Right atrium auricular region (tissue), 2 donors: Measurements from ENCODE around the gene PDE4D. TPM values are rescaled to one million over a fixed set of nuclear protein-coding genes. Genes with fewer than 3 reads are reported as not detected.

Source experiments
- DNase-seq: peaks from one replicate; pipeline ENCODE4 v3.0.0-alpha.2; 2019; ENCODE audit warnings: low spot score
- H3K27ac ChIP-seq, 2 donors: fragments of 200-600 bp; sonication (generic); 1 replicate in 1 of 2; 2 replicates in 1 of 2; pipeline ENCODE4 v1.5.1; 2016 to 2019
- H3K27me3 ChIP-seq, 2 donors: fragments of 200-600 bp; sonication (generic); one replicate each; pipeline versions ENCODE4 v1.5.1 to v1.6.0; 2017 to 2019
- H3K36me3 ChIP-seq: fragments of 200-600 bp; sonication (generic); one replicate; pipeline ENCODE4 v1.5.1; 2016
- H3K4me1 ChIP-seq, 2 donors: fragments of 200-600 bp; sonication (generic); one replicate each; pipeline versions ENCODE4 v1.5.1 to v1.6.0; 2017 to 2019
- H3K4me3 ChIP-seq, 2 donors: fragments of 200-600 bp; sonication (generic); 1 replicate in 1 of 2; 2 replicates in 1 of 2; pipeline ENCODE4 v1.5.1; 2017 to 2019; ENCODE audit warnings: mild to moderate bottlenecking in 1 of 2, moderate library complexity in 1 of 2
- H3K9me3 ChIP-seq, 2 donors: fragments of 200-600 bp; sonication (generic); one replicate each; pipeline ENCODE4 v1.5.1; 2019
- CTCF ChIP-seq, 2 donors: fragments of 200-600 bp; sonication (generic); IDR thresholded peaks; one replicate each; pipeline ENCODE4 v1.5.1; 2019; ENCODE audit warnings: antibody characterized with exemption in 2 of 2
- total RNA-seq, 2 donors: library from RNA; depleted of rRNA; stranded (reverse); fragments of >200 nt; gene quantifications; one replicate each; pipeline ENCODE4 v1.1.0, GENCODE V29; 2016

The PDE4D gene
- total RNA-seq, 2 donors from 2014 or later, result 43.3 to 44.0 TPM

DNA sequence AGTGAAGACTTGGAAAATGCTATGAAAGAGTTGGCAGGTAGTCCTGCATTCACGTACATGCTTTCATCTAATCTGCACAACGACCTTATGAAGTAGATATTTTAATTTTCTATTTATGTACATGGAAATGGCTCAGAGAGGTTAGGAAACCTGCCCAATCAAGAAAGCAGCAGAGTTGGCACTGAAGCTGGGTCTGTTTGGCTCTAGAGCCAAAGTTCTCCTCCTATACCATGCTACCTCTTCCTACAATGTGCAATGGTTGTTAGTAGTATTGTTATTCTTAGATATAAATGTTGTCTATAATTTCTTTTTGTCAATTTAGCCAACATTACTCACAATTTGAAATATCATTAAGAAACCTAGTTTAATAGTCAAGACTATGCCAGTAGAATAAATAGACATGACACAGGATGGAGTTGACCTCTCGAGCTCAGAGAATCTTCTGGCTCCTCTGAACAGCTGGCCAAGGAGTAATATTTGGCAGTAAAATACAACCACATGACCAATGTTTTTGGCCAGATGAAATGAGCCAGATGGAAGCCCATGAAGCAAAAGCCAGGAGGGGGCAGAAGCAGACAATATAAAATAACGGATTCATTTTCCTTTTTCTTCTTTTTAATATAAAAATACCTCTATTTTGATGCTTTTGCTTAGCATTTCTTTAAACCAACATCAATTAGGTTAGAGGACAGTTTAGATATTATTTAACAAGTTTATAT is 542.3 kb downstream of the PDE4D start:
- Histone ChIP-seq H3K9me3 (no peaks in the 10 kb centered on the region), H3K27me3 (no peaks in the 10 kb centered on the region), H3K27ac (peak overlapping the region; percentile 28 to 57), H3K4me1 (peaks cover 0 to 11% of the 10 kb centered on the region in 2 donors), H3K36me3 (no peaks in the 10 kb centered on the region), H3K4me3 (no peak overlapping the region)
- peak in 1 of 2 donors; percentile 59 for TF ChIP-seq CTCF (IDR thresholded peaks at IDR 0.05)
- DNase-seq, result no peak

DNA sequence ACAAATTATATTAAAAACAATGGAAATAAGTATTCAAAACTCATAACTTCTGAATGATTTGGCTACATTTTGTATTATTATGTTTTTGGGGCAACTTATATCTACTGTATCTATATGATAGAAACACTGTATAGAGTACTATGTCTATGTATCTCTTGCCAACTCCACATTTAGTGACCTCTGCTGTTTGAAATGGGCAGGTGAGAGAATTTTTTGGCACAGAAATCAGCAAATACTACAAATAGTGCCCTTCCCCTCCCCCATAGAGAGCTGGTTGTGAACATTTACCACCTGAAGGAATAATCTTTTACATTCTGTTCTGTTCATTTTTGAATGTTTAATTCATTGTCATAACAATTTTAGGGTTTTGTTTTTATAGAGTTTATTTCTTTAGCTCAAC is 545.3 kb downstream of the PDE4D start:
- Histone ChIP-seq H3K9me3 (no peaks in the 10 kb centered on the region), H3K4me3 (no peak overlapping the region), H3K27ac (no peak overlapping the region), H3K36me3 (no peaks in the 10 kb centered on the region), H3K27me3 (no peaks in the 10 kb centered on the region), H3K4me1 (peaks cover 0 to 11% of the 10 kb centered on the region in 2 donors)
- no peak for TF ChIP-seq CTCF (IDR thresholded peaks at IDR 0.05)
- DNase-seq, result no peak

DNA sequence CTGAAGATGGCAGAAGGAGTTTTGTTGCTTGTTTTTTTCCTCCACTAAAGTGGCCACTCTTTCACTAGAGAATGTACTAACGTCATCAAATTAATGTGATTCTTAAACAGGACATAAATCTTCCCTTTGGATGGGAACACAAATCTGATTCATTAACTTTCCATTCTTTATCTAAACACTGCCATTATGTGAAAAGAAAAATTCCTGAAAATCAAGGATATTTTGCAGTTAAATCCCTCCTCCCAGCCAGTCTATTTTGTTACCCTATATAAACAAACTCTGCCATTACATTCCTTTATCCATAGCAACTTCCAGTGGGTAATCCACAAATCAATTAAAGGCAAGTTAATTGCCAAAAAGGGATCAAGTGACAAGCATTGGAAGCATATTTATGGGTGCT is 546.5 kb downstream of the PDE4D start:
- DNase-seq, result no peak
- Histone ChIP-seq H3K4me3 (no peak overlapping the region), H3K27ac (no peak overlapping the region), H3K27me3 (no peaks in the 10 kb centered on the region), H3K4me1 (peaks cover 0 to 11% of the 10 kb centered on the region in 2 donors), H3K9me3 (no peaks in the 10 kb centered on the region), H3K36me3 (no peaks in the 10 kb centered on the region)
- TF ChIP-seq CTCF (IDR thresholded peaks at IDR 0.05), result no peak

- H3K27ac ChIP-seq, result no peak overlapping the region
- DNase-seq, result no peak
- no peak for TF ChIP-seq CTCF (IDR thresholded peaks at IDR 0.05)
- no peaks in the 10 kb centered on the region for H3K36me3 ChIP-seq
- H3K9me3 ChIP-seq, result no peaks in the 10 kb centered on the region
- H3K4me1 ChIP-seq, result peaks cover 0 to 6% of the 10 kb centered on the region in 2 donors
- no peak overlapping the region for H3K4me3 ChIP-seq
- H3K27me3 ChIP-seq, result no peaks in the 10 kb centered on the region
Observed at GRCh38 chr5:59346514-59346913, 547.0 kb downstream of the PDE4D start.

GRCh38 chr5:59342181-59342580 is 551.3 kb downstream of the PDE4D start:
- no peak overlapping the region for H3K4me3 ChIP-seq
- H3K36me3 ChIP-seq, result no peaks in the 10 kb centered on the region
- H3K9me3 ChIP-seq, result no peaks in the 10 kb centered on the region
- DNase-seq, result no peak
- H3K27me3 ChIP-seq, result no peaks in the 10 kb centered on the region
- no peaks in the 10 kb centered on the region for H3K4me1 ChIP-seq
- no peak for TF ChIP-seq CTCF (IDR thresholded peaks at IDR 0.05)
- no peak overlapping the region for H3K27ac ChIP-seq

DNA sequence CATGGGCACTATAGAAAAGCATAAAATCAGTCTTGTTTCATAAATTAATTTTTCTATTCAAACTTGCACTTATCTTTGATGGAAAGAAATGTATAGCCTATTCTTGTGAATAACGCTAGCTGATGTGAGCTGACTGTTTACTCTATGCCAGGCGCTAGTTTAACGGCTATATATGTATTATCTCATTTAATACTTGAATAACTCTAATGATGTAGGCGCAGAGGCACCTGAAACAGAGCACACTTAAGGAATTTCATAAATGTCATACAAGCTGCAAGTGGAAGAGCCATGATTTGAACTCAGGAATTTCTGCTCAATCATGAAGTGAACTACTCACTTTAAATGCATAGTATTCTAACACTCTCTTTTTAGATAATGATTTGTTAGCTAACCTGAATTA is 551.8 kb downstream of the PDE4D start:
- Histone ChIP-seq H3K27me3 (no peaks in the 10 kb centered on the region), H3K27ac (no peak overlapping the region), H3K4me3 (no peak overlapping the region), H3K4me1 (peaks cover 0 to 2% of the 10 kb centered on the region in 2 donors), H3K36me3 (no peaks in the 10 kb centered on the region), H3K9me3 (no peaks in the 10 kb centered on the region)
- no peak for DNase-seq
- no peak for TF ChIP-seq CTCF (IDR thresholded peaks at IDR 0.05)
